Stimulated activated CD4-positive, alpha-beta T cell treated with anti-CD3 and anti-CD28 coated beads, Interleukin-15, amount 100 ng/mL, for 1 hour (primary cell): ENCODE results near the gene CHST13.

Experiments
- DNase-seq, 2 donors: peaks; one replicate each; pipeline ENCODE4 v3.0.0-alpha.2; 2020; ENCODE audit warnings: low read depth in 1 of 2, low spot score in 1 of 2

CHST13 gene

GRCh38 chr3:126553284-126554084 lies 29.5 kb downstream of the CHST13 start:
- DNase-seq: no peak

- DNase-seq: no peak
These were observed 30.9 kb downstream of the CHST13 start for GRCh38 chr3:126554560-126555525.

GRCh38 chr3:126555795-126556636 lies 32.1 kb downstream of the CHST13 start:
- no peak for DNase-seq

DNA sequence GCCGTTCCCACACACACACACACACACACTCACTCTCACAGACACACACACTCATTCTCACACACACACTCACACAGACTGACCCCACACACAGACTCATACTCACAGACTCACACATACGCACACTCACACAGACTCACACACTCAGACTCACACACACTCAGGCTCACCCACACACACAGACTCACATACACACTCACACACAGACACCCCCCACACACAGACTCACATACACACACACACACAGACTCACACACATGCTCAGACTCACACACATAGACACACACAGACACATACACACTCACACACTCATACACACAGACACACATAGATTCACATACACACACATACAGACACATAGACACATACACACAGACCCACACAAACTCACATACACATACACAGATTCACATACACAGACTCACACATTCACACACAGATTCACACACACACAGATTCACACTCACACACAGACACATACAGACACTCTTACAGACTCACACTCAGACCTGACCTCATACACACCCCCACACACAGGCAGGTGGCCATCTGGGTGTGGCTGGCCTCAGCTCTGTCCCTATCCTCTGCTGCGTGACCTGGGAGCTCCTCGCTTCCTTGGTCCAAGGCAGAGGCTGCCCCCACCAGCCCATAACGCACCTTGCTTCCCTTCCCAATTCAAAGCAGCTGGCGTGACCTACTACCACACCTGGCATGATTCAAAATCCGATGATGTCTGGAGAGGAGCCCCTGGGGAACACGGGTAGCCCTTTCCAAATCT lies 32.9 kb downstream of the CHST13 start:
- DNase-seq: no peak

DNA sequence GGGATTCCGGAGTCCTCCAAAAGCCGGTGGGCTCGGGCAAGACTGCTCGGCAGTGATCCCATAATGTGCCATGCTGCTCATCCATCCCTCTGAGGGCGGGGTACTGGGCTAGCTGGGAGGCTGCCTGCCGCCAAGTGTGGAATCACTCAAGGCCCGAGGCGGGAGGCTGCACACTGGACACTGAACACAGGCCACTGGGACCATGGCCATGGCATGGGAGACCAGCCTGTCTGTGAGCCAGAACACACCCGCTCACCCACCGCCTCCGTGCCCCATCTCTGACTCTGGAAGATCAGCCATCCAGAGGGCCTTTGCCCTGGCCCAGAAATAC lies 33.4 kb downstream of the CHST13 start:
- no peak for DNase-seq

- no peak for DNase-seq
These were observed 33.8 kb downstream of the CHST13 start for GRCh38 chr3:126557761-126558160.

DNA sequence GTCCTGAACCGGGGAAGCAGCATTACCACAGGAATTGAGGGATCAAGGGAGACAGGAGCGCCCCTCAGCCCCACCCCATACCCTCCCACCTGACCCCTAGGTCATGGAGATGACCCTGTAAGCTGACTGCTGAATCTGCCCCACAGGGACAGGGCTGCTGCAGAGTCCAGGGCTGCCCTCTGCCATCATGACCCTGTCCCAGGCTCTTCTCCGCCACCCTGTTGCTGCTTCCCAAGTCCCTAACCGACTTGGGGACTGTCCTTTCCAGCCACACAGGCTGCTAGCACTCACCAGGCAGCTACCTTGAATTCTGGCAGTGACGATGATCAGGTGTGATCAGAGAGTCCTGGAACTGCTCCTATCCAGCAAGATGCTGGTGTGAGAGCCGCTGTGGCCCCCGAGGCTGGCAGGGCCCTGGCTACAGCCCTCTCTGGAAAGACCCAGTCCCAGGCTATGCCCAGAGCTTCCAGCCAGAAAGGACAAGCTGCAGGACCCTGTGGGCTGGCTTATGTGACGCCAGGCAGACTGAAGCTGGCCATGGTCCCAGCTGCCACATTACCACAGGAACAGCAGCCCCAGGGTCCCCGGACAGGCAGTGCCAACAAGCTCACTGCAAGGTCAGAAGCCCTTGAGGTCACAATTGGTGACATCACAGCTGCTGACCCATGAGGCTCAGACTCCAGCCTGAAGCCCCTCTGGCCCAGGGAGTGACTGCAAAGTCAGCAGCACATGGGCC lies 34.5 kb downstream of the CHST13 start, which contains the start of gene C3orf22:
Gene C3orf22 (minus strand): TSS at position 597 of the 736 bp plus-strand sequence. CDS start 5,542 bp downstream, outside the sequence.
- no peak for DNase-seq

DNA sequence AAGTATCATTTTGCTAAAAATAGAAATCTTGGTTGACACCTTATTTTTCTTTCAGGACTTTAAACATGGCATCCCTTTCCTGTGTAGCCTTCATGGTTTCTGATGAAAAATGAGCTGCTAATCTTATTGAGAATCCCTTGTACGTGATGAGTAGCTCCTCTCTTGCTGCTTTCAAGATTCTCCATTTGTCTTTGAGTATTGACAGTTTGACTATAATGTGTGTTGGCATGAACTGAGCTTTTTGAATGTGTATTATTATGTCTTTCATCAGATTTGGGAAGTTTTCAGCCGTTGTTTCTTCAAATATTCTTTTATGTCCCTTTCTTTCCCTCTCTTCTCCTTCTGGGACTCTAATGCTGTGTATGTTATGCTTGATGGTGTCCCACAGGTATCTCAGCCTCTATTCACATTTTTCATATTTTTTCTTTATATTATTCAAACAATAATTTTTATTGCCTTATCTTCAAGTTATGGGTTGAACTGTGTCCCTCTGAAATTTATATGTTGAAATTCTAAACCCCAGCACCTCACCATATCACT lies 38.9 kb downstream of the CHST13 start:
- DNase-seq: no peak

DNA sequence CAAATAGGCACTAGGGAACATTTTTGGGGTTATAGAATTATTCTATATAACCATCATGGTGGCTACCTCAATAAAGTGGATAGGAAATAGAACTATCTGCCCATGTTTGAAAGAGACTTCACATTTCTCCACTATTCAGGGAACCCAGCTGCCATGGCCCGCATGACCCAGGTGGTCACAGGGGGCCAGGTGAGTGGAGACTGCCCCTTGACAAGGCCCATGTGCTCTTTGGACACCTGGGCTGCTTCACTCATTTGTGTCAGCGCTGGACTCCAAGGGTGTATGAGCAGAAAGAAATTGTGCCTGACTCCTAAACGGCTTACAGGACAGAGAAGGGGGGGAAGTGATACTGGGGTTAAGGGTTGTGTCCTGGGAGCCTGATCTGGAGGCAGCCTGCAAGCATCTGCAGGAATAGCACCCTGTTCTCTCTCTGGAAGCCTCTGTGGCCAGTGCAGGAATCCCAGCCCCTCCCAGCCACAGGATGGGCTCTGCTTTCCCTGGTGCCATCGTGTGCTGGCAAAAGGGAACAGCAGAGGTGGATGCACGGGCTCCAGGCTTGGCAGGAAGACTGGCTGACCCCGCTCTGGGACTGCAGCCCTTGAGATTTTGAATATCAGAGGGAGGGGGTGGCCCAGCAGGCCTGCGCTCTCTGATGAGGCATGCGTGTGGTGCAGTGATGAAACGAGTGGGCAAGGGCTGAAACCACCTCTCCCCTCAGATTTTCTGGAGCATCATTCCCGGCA lies 43.9 kb downstream of the CHST13 start:
- no peak for DNase-seq

GRCh38 chr3:126568776-126569342 lies 44.9 kb downstream of the CHST13 start:
- DNase-seq: no peak

DNA sequence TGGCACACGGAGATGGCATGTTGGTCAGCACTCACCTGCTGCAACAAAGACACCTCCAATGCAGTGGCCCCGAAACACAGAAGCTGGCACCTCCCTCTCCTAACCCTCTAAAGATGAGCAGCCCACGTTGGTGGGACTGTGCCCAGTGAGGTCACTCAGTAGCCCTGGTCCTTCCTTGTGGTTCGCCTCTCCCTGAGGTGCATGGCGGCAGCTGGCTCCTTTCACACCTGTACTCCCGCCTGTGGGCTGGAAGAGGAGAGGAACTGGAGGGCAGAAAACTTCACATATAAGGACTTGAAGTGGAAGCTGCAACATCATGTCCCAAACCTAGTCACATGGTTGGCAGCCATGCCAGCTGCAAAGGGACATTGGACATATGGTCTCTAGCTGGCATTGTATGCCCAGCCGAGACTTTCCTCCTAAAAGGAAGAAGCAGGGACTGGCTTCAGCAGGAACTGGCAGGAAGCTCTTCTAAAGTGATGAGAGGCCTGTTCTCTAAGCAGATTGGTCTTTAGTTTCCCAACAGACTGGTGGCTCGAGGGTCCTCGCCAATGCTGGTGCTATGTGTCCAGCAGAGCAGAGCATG lies 45.5 kb downstream of the CHST13 start:
- DNase-seq: no peak

GRCh38 chr3:126570103-126570541 lies 46.2 kb downstream of the CHST13 start:
- DNase-seq: no peak

DNA sequence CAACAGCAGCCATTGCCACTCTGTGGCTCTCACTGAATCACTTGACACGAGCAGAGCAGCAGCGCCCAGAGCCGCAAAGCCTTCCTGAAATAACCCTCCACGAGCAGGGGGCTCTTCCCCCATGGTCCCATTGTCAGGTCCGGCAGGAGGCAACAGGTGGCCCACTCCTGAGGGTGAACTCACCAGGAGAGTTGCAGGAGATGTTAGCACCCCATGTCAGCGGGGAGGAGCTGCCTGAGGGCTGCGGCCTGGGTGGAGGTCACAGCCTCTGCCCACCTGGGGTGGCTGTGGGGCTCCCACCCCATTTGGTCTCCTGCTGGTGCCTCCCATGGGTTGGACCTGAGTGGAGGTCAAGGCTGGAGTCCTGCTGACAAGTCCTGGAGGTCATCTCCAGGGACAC lies 47.1 kb downstream of the CHST13 start:
- DNase-seq: no peak

DNA sequence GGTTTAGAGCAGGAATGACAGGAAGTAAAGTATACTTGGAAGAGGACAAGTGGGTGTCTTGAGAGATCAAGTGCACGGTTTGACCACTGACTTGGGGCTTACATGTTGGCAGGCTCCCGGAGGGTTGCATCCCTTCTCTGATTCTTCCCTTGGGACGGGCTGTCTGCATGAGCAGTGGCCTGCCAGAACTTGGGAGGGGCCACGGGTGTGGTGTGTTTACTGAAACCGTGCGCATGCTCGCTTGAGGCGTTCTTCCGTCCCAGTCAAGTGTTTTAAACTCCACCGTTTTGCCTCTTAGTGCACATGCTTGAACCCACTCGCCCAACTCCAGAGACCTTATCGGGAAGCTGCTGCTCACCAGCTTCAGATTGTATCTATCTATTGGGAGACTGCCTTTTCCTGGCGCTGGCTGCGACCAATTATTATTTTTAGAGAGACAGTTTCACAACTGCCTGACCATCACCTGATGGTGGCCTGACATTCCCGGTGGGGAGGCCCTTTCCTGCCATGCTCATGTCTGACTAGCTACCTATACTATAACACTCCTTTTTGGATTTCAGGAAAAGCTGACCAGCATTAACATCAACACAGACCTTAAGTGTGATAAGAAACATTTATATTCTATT lies 49.6 kb downstream of the CHST13 start:
- DNase-seq: no peak

GRCh38 chr3:126577261-126577660 lies 53.3 kb downstream of the CHST13 start:
- DNase-seq: no peak

DNA sequence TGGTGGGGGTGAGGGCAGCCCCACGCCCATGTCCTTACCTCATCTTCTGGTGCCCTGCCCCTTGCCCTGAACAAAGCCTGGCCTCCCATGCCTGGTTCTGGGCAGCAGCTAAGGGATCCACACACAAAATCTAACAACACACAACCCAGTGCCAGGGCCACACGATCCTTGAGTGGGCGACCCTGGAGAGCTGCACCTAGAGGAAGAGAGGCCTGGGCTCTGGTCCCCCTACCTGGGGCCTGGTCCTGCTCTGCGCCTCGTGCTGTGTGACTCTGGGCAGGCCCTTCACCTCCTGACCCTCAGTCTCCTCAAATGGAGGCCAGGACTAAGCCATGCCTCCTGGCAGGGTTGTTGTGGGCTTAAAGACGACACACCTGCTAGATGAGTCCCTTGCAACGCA lies 54.7 kb downstream of the CHST13 start:
- DNase-seq: no peak

DNA sequence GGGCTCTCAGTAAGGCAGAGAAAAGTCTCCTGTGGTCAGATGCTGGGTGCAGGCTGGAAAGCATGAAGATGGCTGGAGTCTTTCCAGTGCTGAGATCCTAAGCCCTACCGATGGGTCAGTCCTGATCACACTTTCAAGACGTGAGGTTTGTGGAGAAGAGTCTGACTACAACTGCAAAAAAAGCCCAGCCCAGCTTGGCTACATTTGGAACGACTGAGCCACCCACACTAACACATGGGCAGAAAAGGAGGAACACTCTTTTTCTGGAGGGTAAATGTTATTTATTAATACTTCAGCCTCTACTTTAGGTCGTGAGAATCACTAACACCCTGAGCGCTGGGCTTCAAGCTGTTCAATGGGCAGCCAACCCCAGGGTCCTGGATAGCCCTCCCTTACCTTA lies 56.8 kb downstream of the CHST13 start:
- DNase-seq: no peak

GRCh38 chr3:126581569-126581968 lies 57.6 kb downstream of the CHST13 start:
- no peak for DNase-seq
